ENCODE measurements around the gene PLXNA4.

- no peak for TF ChIP-seq EZH2 (IDR thresholded peaks at IDR 0.05; ENCODE audit: borderline replicate concordance, low read depth, low read length, poor library complexity, severe bottlenecking)
- TF ChIP-seq CTCF (conservative IDR thresholded peaks at IDR 0.05; ENCODE audit: low read depth, low read length) = no peak
Measured at GRCh38 chr7:132134814-132135445, 441.3 kb downstream of the PLXNA4 start.

Measured in A673 (cell line).